HepG2 (cell line): ENCODE results near the gene SCRT2. TPM values are rescaled to one million over a fixed set of nuclear protein-coding genes. Genes with fewer than 3 reads are reported as not detected.

ENCODE experiments used
- ATAC-seq: fragments of 200-7000 bp; cut with Tn5 transposase; 3 replicates; pipeline ENCODE4 v1.9.1; 2020; ENCODE audit warnings: mild to moderate bottlenecking, moderate library complexity
- BruUV-seq: library from RNA; stranded (reverse); fragments of 400-500 nt; replicated peaks from 2 replicates; lab custom pipeline; 2021; lab: Mats Ljungman, UMichigan
- CTCF ChIA-PET: fragments of 300-600 bp; formaldehyde crosslinking; extraction: SDS; loops from one replicate; lab custom pipeline; 2021; ENCODE audit warnings: low total read pairs, inconsistent platforms, low intra/inter-chr PET ratio; lab: Yijun Ruan, JAX
- POLR2A ChIA-PET: fragments of 350-600 bp; sonication (Branson Sonifier 250); formaldehyde crosslinking; loops from one replicate; lab custom pipeline; 2020; ENCODE audit warnings: antibody characterized with exemption, inconsistent platforms; lab: Yijun Ruan, JAX
- DNase-seq: peaks from one replicate; pipeline ENCODE4 v3.0.0-alpha.2; 2015; ENCODE audit warnings: low spot score
- FAIRE-seq: peaks from 3 replicates; lab custom pipeline; 2011; peaks lifted over from hg19 to GRCh38; lab: Jason Lieb, UNC
- H2AFZ ChIP-seq: one replicate; pipeline ENCODE4 v1.6.1; 2011; ENCODE audit warnings: low read length, inconsistent platforms
- H3K27ac ChIP-seq: fragments of 300-600 bp; 3 replicates; pipeline ENCODE4 v1.8.0; 2011; ENCODE audit warnings: mixed run types, mild to moderate bottlenecking, mixed read lengths, low read length, inconsistent platforms; ENCODE audit not compliant: insufficient read depth; ENCODE audit errors: extremely low read length
- H3K27me3 ChIP-seq, 2 experiments: fragments of 200-600 bp in 1 of 2; 2 replicates in 1 of 2; 3 replicates in 1 of 2; pipeline versions ENCODE4 v1.6.0 to v1.8.0; 2011; ENCODE audit warnings: low read length in 2 of 2, mild to moderate bottlenecking in 2 of 2, moderate library complexity in 2 of 2, inconsistent platforms in 1 of 2; ENCODE audit not compliant: insufficient read depth in 2 of 2, control insufficient read depth in 1 of 2
- H3K36me3 ChIP-seq, 2 experiments: fragments of 200-600 bp in 1 of 2; replicated peaks in 1 of 2; 2 replicates in 1 of 2; 3 replicates in 1 of 2; pipeline versions ENCODE4 v1.5.1 to v1.8.0; 2011; ENCODE audit warnings: low read length in 2 of 2, inconsistent platforms in 1 of 2; ENCODE audit not compliant: insufficient read depth in 2 of 2, control insufficient read depth in 1 of 2
- H3K4me1 ChIP-seq: 2 replicates; pipeline ENCODE4 v1.5.1; 2012; ENCODE audit warnings: low read length, inconsistent platforms; ENCODE audit not compliant: insufficient read depth
- H3K4me2 ChIP-seq: 2 replicates; pipeline ENCODE4 v1.6.0; 2011; ENCODE audit warnings: low read depth, low read length, inconsistent platforms
- H3K4me3 ChIP-seq, 3 experiments: fragments of 200-600 bp in 1 of 3; sonication (generic), shearing (Covaris generic) in 1 of 3; replicated peaks in 1 of 3; 2 replicates each; pipeline ENCODE4 v1.5.1; 2011 to 2016; ENCODE audit warnings: low read length in 3 of 3, inconsistent platforms in 2 of 3, low read depth in 2 of 3, mild to moderate bottlenecking in 2 of 3, control low read depth in 1 of 3, mixed read lengths in 1 of 3; ENCODE audit not compliant: insufficient read depth in 1 of 3
- H3K79me2 ChIP-seq: one replicate; pipeline ENCODE4 v1.6.1; 2011; ENCODE audit warnings: low read length, inconsistent platforms; ENCODE audit not compliant: insufficient read depth
- H3K9ac ChIP-seq: 2 replicates; pipeline ENCODE4 v1.6.0; 2011; ENCODE audit warnings: mild to moderate bottlenecking, low read depth, low read length, inconsistent platforms; ENCODE audit not compliant: insufficient read depth
- H3K9me3 ChIP-seq: 2 replicates; pipeline ENCODE4 v1.5.1; 2012; ENCODE audit warnings: mild to moderate bottlenecking, low read length
- H4K20me1 ChIP-seq: 2 replicates; pipeline ENCODE4 v1.6.0; 2011; ENCODE audit warnings: inconsistent platforms, mild to moderate bottlenecking, low read length, moderate library complexity; ENCODE audit not compliant: insufficient read depth
- ARID5B ChIP-seq: IDR thresholded peaks from 2 replicates; pipeline ENCODE4 v1.4.0; 2020; ENCODE audit warnings: mild to moderate bottlenecking, missing genetic modification reagents
- DMAP1 ChIP-seq: IDR thresholded peaks from 2 replicates; pipeline ENCODE4 v1.6.1; 2016
- ZFYVE20 ChIP-seq: sonication (generic); formaldehyde crosslinking; IDR thresholded peaks from 2 replicates; pipeline ENCODE4 v1.8.0; 2023; ENCODE audit warnings: low read depth, mild to moderate bottlenecking, moderate library complexity, missing genetic modification reagents, borderline replicate concordance
- ZNF792 ChIP-seq: IDR thresholded peaks from 2 replicates; pipeline ENCODE4 v1.6.1; 2016
- WGBS: methylation state at CpG from one replicate; pipeline ENCODE4 v1.1.6; 2017; ENCODE audit warnings: low lambda C conversion rate; 5-methylcytosine and 5-hydroxymethylcytosine counted together
- in situ Hi-C: cut with HindIII; loops from 2 replicates; pipeline ENCODE4 v1.10.0; 2017; ENCODE audit warnings: low pct_unique_long_range_greater_than_20kb; ENCODE audit not compliant: extremely low pct_ligation_motif_present
- intact Hi-C: fragments of 100-400 bp; cut with micrococcal nuclease; formaldehyde crosslinking; loops from one replicate; pipeline ENCODE4 v1.10.0; 2022; ENCODE audit not compliant: unreplicated experiment
- polyA plus RNA-seq, 8 experiments: library from polyadenylated mRNA; depleted of rRNA in 3 of 8; stranded (reverse) in 7 of 8; unstranded in 1 of 8; fragments of >200 nt; fragmentation: Illumina TruSeq in 4 of 8; extraction: Trizol in 4 of 8; gene quantifications; 2 replicates each; pipeline versions ENCODE4 v1.2.1 to v1.2.3, GENCODE V29; 2011 to 2016; ENCODE audit warnings: low read depth in 4 of 8, missing spikeins in 1 of 8, mixed read lengths in 1 of 8; ENCODE audit not compliant: insufficient read depth in 1 of 8
- total RNA-seq, 5 experiments: library from RNA; depleted of rRNA; stranded (reverse); fragments of >200 nt; fragmentation: Illumina TruSeq; extraction: Trizol; gene quantifications; 2 replicates each; pipeline ENCODE4 v1.2.3, GENCODE V29; 2016; ENCODE audit warnings: low read depth in 1 of 5

Gene SCRT2
- total and polyA plus RNA-seq, 2 of the 13 experiments (the other 11 are each of a cell fraction or from before 2014, with no cell fraction given) = not detected

- Histone ChIP-seq H2AFZ (no peak overlapping the region), H3K9ac (no peak overlapping the region), H3K9me3 (no peaks in the 10 kb centered on the region), H3K4me3 (no peak overlapping the region), H3K4me2 (no peak overlapping the region), H3K4me1 (peaks cover 5% of the 10 kb centered on the region; the same call in 1 of the 2 replicates), H3K36me3 (no peaks in the 10 kb centered on the region), H4K20me1 (peaks cover 27% of the 10 kb centered on the region; the same call in 1 of the 2 replicates)
- ChIA-PET CTCF (no interaction called here), POLR2A (no interaction called here)
- DNase-seq = no peak
- intact Hi-C loops = loop anchor here (5.0 kb wide), 1 partner anchor 199 kb away; no protein-coding TSS in a partner anchor
- in situ Hi-C loops = no loop called here
- no peak for FAIRE-seq
- no peak for ATAC-seq
- no TSS peak for BruUV-seq
- WGBS = 39% methylated on average over 5 of the region's 5 CpGs
- TF ChIP-seq ZFYVE20 (CRISPR knock-in tag) (no peak), ARID5B (no peak)
- TF ChIP-seq, all 625 proteins: peak for 0
- H3K27me3 ChIP-seq = peaks cover 11 to 56% of the 10 kb centered on the region in 2 experiments; a peak in 4 of 5 replicates
- no peak overlapping the region for H3K27ac ChIP-seq
- no peaks in the 10 kb centered on the region for H3K79me2 ChIP-seq
Observed at GRCh38 chr20:677957-678356, 2.4 kb upstream of the SCRT2 start.

GRCh38 chr20:676967-677366, 1.4 kb upstream of the SCRT2 start:
- ChIA-PET CTCF (no interaction called here), POLR2A (no interaction called here)
- no peak overlapping the region for H3K4me3 ChIP-seq
- intact Hi-C loops (loop anchor here (5.0 kb wide), 1 partner anchor 200 kb away; no protein-coding TSS in a partner anchor), in situ Hi-C loops (no loop called here)
- no peaks in the 10 kb centered on the region for H3K9me3 ChIP-seq
- H2AFZ ChIP-seq = no peak overlapping the region
- no peaks in the 10 kb centered on the region for H3K79me2 ChIP-seq
- H3K27ac ChIP-seq = no peak overlapping the region
- no peak overlapping the region for H3K9ac ChIP-seq
- H4K20me1 ChIP-seq = peaks cover 27% of the 10 kb centered on the region; the same call in 1 of the 2 replicates
- H3K36me3 ChIP-seq = no peaks in the 10 kb centered on the region
- WGBS = 43% methylated on average over 3 of the region's 3 CpGs
- no peak for DNase-seq
- no peak for ATAC-seq
- TF ChIP-seq ZNF792 (CRISPR knock-in tag) = no peak
- TF ChIP-seq DMAP1 (CRISPR knock-in tag) = no peak
- no TSS peak for BruUV-seq
- no peak for FAIRE-seq
- peaks cover 14 to 59% of the 10 kb centered on the region in 2 experiments; a peak in 4 of 5 replicates for H3K27me3 ChIP-seq
- H3K4me1 ChIP-seq = peaks cover 5% of the 10 kb centered on the region; the same call in 1 of the 2 replicates
- no peak overlapping the region for H3K4me2 ChIP-seq
